Hepatocyte (in vitro differentiated cells): ENCODE results near the gene ATP6AP1. TPM values are rescaled to one million over a fixed set of nuclear protein-coding genes. Genes with fewer than 3 reads are reported as not detected.

Experiments
- DNase-seq: peaks from one replicate; pipeline ENCODE4 v3.0.0-alpha.2; 2016; ENCODE audit warnings: low spot score
- H2AFZ ChIP-seq: fragments of 200-600 bp; sonication (generic); 2 replicates; pipeline ENCODE4 v1.6.0; 2016; ENCODE audit warnings: antibody characterized with exemption, mild to moderate bottlenecking
- H3K27ac ChIP-seq: fragments of 200-600 bp; sonication (generic); 2 replicates; pipeline ENCODE4 v1.5.1; 2016; ENCODE audit warnings: mild to moderate bottlenecking
- H3K27me3 ChIP-seq: fragments of 200-600 bp; sonication (generic); 2 replicates; pipeline ENCODE4 v1.6.1; 2016
- H3K36me3 ChIP-seq: fragments of 200-600 bp; sonication (generic); replicated peaks from 2 replicates; pipeline ENCODE4 v1.5.1; 2016; ENCODE audit warnings: low read depth; ENCODE audit not compliant: insufficient read depth
- H3K4me1 ChIP-seq: fragments of 200-600 bp; sonication (generic); 2 replicates; pipeline ENCODE4 v1.5.1; 2016; ENCODE audit warnings: mild to moderate bottlenecking, moderate library complexity; ENCODE audit not compliant: insufficient read depth
- H3K4me2 ChIP-seq: fragments of 200-600 bp; sonication (generic); 2 replicates; pipeline ENCODE4 v1.6.0; 2016
- H3K4me3 ChIP-seq: fragments of 200-600 bp; sonication (generic); 2 replicates; pipeline ENCODE4 v1.5.1; 2016; ENCODE audit warnings: mild to moderate bottlenecking
- H3K79me2 ChIP-seq: fragments of 200-600 bp; sonication (generic); 2 replicates; pipeline ENCODE4 v1.6.0; 2017; ENCODE audit warnings: mild to moderate bottlenecking
- H3K9me2 ChIP-seq: fragments of 200-600 bp; sonication (generic); replicated peaks from 2 replicates; pipeline ENCODE4 v1.6.0; 2017; ENCODE audit warnings: mild to moderate bottlenecking; ENCODE audit not compliant: insufficient read depth
- H3K9me3 ChIP-seq: fragments of 200-600 bp; sonication (generic); 2 replicates; pipeline ENCODE4 v1.5.1; 2016; ENCODE audit warnings: low read depth, mild to moderate bottlenecking
- H4K20me1 ChIP-seq: fragments of 200-600 bp; sonication (generic); 2 replicates; pipeline ENCODE4 v1.6.0; 2016; ENCODE audit warnings: mild to moderate bottlenecking; ENCODE audit not compliant: insufficient read depth, poor library complexity, severe bottlenecking
- CTCF ChIP-seq: fragments of 200-600 bp; sonication (generic); IDR thresholded peaks from 2 replicates; pipeline ENCODE4 v1.5.1; 2016; ENCODE audit warnings: antibody characterized with exemption, mild to moderate bottlenecking; ENCODE audit not compliant: poor library complexity
- EZH2 ChIP-seq: fragments of 200-600 bp; sonication (generic); IDR thresholded peaks from 2 replicates; pipeline ENCODE4 v1.6.1; 2016; ENCODE audit warnings: antibody characterized with exemption, mild to moderate bottlenecking, borderline replicate concordance
- EZH2phosphoT487 ChIP-seq: fragments of 200-600 bp; sonication (generic); IDR thresholded peaks from one replicate; pipeline ENCODE4 v1.6.1; 2018; ENCODE audit warnings: antibody characterized with exemption, mild to moderate bottlenecking, low read depth, moderate library complexity; ENCODE audit not compliant: unreplicated experiment, severe bottlenecking
- WGBS: methylation state at CpG from one replicate; pipeline ENCODE4 v1.1.6; 2016; ENCODE audit warnings: low lambda C conversion rate; ENCODE audit errors: missing lambda C conversion rate; 5-methylcytosine and 5-hydroxymethylcytosine counted together
- polyA plus RNA-seq: library from polyadenylated mRNA; unstranded; fragments of >200 nt; fragmentation: Nextera tagmentation; extraction: Ambion mirVana; gene quantifications from 2 replicates; pipeline ENCODE4 v1.2.1, GENCODE V29; 2016
- total RNA-seq: library from RNA; depleted of rRNA; stranded (reverse); fragments of >200 nt; gene quantifications from 2 replicates; pipeline ENCODE4 v1.2.3, GENCODE V29; 2014

The ATP6AP1 gene
- total and polyA plus RNA-seq, 2 experiments from 2014 or later = 131 to 268 TPM

- no peaks in the 10 kb centered on the region for H3K27me3 ChIP-seq
- no peak overlapping the region for H3K4me3 ChIP-seq
- H2AFZ ChIP-seq = no peak overlapping the region
- H3K27ac ChIP-seq = no peak overlapping the region
- no peak overlapping the region for H3K4me2 ChIP-seq
- H3K9me3 ChIP-seq = no peaks in the 10 kb centered on the region
- H3K9me2 ChIP-seq = no peaks in the 10 kb centered on the region
- no peak for DNase-seq
- no peaks in the 10 kb centered on the region for H3K79me2 ChIP-seq
- H3K4me1 ChIP-seq = no peaks in the 10 kb centered on the region
- no peaks in the 10 kb centered on the region for H3K36me3 ChIP-seq
- TF ChIP-seq CTCF (no peak), EZH2 (no peak), EZH2phosphoT487 (no peak)
- no peaks in the 10 kb centered on the region for H4K20me1 ChIP-seq
- 89% methylated on average over 23 of the region's 23 CpGs for WGBS
These were observed 42.6 kb downstream of the ATP6AP1 start for GRCh38 chrX:154470914-154471568.

- H3K36me3 ChIP-seq = no peaks in the 10 kb centered on the region
- TF ChIP-seq EZH2 (no peak), CTCF (no peak), EZH2phosphoT487 (no peak)
- no peak overlapping the region for H3K4me3 ChIP-seq
- no peaks in the 10 kb centered on the region for H3K9me3 ChIP-seq
- H3K4me1 ChIP-seq = no peaks in the 10 kb centered on the region
- no peak overlapping the region for H3K27ac ChIP-seq
- no peaks in the 10 kb centered on the region for H3K79me2 ChIP-seq
- 82% methylated on average over 22 of the region's 23 CpGs for WGBS
- no peak overlapping the region for H3K4me2 ChIP-seq
- H4K20me1 ChIP-seq = no peaks in the 10 kb centered on the region
- no peaks in the 10 kb centered on the region for H3K27me3 ChIP-seq
- no peak for DNase-seq
- H3K9me2 ChIP-seq = no peaks in the 10 kb centered on the region
- no peak overlapping the region for H2AFZ ChIP-seq
These were observed 43.6 kb downstream of the ATP6AP1 start for GRCh38 chrX:154471839-154472684.

- no peaks in the 10 kb centered on the region for H3K9me2 ChIP-seq
- H2AFZ ChIP-seq = no peak overlapping the region
- no peak overlapping the region for H3K4me2 ChIP-seq
- no peak overlapping the region for H3K4me3 ChIP-seq
- no peak overlapping the region for H3K27ac ChIP-seq
- no peaks in the 10 kb centered on the region for H3K79me2 ChIP-seq
- TF ChIP-seq EZH2phosphoT487 (no peak), CTCF (no peak), EZH2 (no peak)
- H4K20me1 ChIP-seq = no peaks in the 10 kb centered on the region
- no peaks in the 10 kb centered on the region for H3K9me3 ChIP-seq
- WGBS = 84% methylated on average over 28 of the region's 28 CpGs
- no peaks in the 10 kb centered on the region for H3K27me3 ChIP-seq
- H3K4me1 ChIP-seq = no peaks in the 10 kb centered on the region
- H3K36me3 ChIP-seq = no peaks in the 10 kb centered on the region
- DNase-seq = no peak
These were observed 44.5 kb downstream of the ATP6AP1 start for GRCh38 chrX:154472685-154473632.
